GM19240 (cell line): ENCODE results near the gene ZFYVE9.
A peak's percentile ranks its signal among the peaks of the same experiment; 100 is the strongest.
"Not testable (repeated sequence)": the region's sequence is repeated elsewhere in the genome, so short reads cannot be mapped to it uniquely, and the experiment has no call there.

Experiments
- DNase-seq: peaks from one replicate; pipeline ENCODE4 v3.0.0; 2011; ENCODE audit warnings: low spot score; ENCODE audit not compliant: insufficient read length

The ZFYVE9 gene, protein sequence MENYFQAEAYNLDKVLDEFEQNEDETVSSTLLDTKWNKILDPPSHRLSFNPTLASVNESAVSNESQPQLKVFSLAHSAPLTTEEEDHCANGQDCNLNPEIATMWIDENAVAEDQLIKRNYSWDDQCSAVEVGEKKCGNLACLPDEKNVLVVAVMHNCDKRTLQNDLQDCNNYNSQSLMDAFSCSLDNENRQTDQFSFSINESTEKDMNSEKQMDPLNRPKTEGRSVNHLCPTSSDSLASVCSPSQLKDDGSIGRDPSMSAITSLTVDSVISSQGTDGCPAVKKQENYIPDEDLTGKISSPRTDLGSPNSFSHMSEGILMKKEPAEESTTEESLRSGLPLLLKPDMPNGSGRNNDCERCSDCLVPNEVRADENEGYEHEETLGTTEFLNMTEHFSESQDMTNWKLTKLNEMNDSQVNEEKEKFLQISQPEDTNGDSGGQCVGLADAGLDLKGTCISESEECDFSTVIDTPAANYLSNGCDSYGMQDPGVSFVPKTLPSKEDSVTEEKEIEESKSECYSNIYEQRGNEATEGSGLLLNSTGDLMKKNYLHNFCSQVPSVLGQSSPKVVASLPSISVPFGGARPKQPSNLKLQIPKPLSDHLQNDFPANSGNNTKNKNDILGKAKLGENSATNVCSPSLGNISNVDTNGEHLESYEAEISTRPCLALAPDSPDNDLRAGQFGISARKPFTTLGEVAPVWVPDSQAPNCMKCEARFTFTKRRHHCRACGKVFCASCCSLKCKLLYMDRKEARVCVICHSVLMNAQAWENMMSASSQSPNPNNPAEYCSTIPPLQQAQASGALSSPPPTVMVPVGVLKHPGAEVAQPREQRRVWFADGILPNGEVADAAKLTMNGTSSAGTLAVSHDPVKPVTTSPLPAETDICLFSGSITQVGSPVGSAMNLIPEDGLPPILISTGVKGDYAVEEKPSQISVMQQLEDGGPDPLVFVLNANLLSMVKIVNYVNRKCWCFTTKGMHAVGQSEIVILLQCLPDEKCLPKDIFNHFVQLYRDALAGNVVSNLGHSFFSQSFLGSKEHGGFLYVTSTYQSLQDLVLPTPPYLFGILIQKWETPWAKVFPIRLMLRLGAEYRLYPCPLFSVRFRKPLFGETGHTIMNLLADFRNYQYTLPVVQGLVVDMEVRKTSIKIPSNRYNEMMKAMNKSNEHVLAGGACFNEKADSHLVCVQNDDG (N-terminal part only)

DNA sequence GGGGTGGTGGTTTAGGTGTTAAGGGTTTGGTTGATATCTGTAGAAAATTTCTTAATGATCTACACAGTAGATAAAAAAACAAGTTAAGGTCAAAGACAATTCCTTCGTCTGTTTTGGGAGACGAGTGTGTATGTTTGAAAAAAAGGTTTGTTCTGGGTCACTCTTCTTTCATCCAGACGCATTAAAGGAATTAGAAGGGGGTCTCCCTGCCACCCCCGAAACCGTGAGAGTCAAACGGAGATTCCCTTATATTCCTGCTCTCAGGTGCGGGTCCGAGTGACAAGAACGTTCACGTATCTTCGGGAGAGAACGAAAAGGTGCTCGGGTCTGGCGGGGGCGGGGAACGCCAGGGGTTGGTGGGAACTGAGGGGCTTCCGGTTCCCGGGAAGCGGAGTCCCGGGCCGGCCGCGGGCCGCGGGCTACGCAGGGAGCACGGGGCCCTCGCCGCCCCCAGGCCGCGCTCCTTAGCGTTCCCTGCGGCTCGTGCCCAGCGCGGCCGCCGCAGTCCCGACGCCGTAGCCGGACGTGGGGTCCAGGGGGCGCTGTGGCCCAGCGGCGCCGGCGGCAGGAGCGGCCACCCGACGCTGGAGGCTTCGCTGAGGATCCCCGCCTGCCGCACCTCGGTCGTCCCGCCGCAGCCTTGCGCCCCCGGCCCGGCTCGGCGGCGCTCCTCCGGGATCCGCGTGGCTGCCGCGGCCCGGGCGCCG, at the start of gene ZFYVE9:
Gene ZFYVE9 (plus strand): TSS at position 577 of the 707 bp plus-strand sequence. CDS start 91,118 bp downstream, outside the sequence.
- peak; percentile 48 for DNase-seq

DNA sequence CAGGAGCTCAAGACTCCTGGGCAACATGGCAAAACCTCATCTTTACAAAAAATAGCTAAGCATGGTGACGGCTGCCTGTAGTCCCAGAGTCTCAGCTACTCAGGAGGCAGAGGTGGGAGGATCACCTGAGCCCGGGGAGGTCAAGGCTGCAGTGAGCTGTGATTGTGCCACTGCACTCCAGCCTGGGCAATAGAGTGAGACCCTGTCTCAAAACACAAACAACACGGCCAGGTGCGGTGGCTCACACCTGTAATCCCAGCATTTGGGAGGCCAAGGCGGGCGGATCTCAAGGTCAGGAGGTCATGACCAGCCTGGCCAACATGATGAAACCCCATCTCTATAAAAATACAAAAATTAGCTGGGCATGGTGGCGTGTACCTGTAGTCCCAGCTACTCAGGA, 47.6 kb upstream of the ZFYVE9 start:
- DNase-seq, result not testable (repeated sequence)

- DNase-seq, result no peak
These were observed 45.7 kb upstream of the ZFYVE9 start for GRCh38 chr1:52096216-52096615.

GRCh38 chr1:52098139-52098871, 43.6 kb upstream of the ZFYVE9 start:
- no peak for DNase-seq

DNA sequence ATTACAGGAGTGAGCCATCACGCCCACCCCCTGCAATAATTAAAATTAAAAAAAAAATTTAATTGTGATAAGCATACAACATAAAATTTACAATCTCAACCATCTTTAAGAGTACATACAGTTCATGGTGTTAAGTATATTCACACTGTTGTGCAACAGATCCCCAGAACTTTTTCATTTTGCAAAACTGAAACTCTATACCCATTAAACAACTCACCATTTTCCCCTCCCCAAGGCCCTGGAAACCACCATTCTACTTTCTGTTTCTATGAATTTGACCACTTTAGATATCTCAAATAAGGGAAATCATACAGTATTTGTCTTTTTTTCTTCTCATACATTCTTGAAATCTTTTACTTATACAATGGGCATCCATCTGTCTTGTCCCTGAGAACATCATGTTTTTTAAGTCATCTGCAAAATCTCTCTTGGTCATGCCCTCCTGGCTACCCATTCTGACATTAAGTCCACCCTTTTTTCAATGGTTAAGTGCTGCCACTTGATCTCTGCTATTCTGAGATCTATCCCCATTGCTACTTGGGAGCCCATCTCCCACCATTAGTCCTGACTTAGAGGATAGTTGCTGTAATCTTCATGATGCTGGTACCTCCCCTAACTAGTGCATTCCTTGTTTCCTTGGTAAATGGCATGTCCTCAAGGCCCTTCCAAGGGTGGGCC, 39.4 kb upstream of the ZFYVE9 start:
- DNase-seq, result no peak

GRCh38 chr1:52111492-52111891, 30.4 kb upstream of the ZFYVE9 start:
- no peak for DNase-seq

DNA sequence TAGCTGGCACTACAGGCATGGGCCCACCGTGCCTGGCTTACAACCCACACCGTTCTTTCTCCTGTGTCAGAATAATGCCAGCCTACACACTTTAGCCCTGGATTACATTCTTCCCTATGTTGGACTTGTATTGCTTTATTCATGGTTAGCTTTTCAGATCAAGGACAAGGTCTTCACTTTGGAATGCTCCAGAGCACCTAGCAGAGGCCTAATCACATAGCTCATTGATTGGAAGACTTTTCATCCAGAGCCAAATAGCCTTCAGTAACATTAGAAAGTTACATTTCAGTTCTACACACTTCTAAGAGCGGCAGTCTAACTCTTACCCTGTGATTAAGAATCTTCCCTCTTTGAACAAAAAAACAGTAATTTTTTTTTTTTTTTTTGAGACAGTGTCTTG, 29.4 kb upstream of the ZFYVE9 start:
- no peak for DNase-seq

DNA sequence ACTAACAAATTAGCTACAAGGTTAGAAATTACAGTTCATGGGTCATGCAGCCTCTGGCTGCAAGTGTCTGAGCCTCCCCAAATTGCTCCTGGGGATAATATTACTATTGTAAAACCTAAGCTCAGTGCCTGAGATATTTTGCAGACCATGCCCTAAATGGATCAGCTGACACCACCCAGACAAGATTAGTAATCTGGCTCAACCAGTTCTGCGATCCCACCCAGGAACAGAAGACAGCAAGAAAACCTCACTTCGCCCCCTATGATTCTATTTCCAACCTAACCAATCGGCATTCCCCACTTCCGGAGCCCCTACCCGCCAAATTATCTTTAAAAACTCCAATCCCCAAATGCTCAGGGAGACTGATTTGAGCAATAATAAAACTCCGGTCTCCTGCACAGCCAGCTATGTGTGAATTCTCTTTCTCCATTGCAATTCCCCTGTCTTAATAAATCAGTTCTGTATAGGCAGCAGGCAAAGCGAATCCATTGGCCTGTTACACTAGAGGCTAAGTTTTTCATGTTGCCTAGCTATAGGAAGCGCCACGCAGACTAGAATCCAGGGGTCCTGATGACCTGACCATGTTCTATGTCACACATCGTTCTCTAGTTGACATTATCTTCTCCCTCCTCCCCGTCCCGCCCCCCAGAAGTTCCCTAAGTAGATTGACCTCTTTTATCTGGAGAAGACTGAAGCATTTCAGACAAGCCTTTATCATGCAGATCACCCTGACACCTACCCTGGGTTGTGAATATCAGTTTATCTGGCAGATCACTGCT, 22.4 kb upstream of the ZFYVE9 start:
- DNase-seq, result no peak

DNA sequence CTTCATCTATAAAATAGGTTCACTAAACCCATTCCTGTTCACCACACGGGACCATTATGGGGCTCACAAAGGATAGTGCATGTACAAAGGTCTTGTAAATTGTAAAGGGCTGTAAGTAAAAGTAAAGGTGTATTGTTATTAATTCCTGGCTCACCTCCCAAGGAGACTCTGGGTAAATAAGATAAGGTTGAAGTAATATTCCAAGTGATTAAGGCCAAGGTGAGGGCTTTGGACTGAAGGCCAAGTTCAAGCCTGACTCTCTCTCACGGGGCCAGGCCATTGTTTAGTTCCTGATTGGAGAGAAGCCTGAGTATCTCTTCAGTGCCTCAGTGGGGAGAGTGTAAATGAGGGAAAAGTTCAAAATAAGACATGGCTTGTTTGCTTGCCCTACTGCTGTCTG, 19.5 kb upstream of the ZFYVE9 start:
- no peak for DNase-seq

GRCh38 chr1:52123622-52124021, 18.3 kb upstream of the ZFYVE9 start:
- no peak for DNase-seq

GRCh38 chr1:52125736-52126359, 16.0 kb upstream of the ZFYVE9 start:
- DNase-seq, result no peak

DNA sequence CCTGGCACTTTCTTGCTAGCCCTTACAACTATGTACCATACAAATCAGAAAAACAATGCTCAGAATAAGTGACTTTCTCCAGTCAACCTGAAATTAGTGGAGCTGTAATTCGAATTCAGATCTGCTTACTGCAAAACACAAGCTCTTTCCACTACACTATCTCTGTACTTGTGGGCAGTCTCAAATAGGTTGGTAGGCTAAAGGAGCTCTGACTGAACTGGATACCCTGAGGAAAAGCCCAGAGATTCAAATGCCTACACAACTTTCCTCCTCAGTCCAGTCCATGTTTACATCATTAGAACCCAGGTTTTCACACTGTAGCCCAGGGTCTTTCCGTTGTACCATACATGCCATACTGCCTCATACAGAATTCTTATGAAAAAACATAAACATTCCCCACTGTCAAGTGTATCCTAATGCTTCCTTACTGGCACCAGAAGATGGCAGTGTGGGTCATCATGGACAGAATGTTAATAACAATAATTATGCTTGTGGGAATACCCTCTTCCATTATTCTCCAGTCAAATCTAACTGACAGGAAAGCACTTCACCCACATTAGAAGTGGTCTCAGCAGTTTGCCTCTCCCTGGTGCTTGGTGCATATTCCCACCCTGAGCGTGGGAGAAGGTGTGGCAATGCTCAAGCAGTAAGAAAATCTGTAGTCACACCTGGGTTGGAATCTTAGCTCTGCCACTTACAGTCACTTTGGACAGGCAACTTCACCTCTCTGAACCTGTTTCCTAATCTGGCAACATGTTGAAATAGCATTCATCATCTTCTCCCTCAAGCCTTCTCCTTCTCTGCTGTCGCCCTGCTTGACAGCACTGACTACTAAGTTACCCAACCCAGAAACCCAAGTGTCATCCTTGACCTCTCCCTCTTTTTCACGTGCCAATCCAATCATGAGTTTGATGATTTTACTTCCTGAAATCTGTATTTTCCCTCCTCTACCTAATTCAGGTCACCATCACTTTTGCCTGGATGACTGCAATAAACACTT, 14.4 kb upstream of the ZFYVE9 start:
- no peak for DNase-seq

- peak; percentile 41 for DNase-seq
These were observed 1.9 kb upstream of the ZFYVE9 start for GRCh38 chr1:52139817-52140540.

DNA sequence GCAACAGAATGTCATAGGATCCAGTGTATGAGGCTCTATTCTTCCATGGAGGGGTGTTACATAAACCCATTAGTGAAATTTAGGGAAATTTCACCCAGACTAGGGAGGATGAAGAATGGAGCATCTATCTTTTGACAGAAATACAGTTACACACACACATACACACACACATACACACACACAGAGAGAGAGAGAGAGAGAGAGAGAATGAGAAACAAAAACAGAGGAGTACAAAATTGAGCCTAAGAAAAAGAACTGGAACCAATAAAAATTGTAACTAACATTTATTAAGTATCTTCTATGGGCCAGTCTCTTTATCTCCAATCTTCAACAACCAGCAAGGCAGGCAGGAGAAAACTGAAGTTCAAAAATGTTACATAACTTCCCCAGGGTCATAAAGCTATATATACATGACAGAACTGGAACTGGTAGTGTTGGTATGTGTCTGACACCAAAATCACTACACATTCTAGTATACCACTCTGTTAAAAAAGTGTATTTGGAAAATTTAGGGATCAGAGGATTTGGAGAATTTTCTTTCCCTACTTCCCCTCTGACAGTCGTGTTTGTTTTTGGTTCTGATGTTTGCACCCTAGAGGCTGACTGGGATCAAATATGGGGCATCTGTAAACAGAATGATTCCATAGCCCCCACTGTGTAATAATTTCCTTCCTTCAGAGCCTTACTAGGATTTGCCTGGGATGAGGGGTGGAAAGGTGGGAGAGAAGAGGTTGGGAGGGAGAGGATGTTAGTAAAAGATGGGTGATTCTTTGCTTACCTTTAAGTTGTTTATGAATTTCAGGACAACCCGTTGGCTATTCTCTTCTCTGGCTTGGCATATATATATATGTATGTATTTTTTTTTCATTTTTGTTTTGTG, 1.0 kb upstream of the ZFYVE9 start:
- DNase-seq, result no peak
